Panc1 (cell line): ENCODE measurements around the gene DHRSX. TPM values are rescaled to one million over a fixed set of nuclear protein-coding genes. Genes with fewer than 3 reads are reported as not detected.

Experiments used
- ATAC-seq: fragments of 200-7000 bp; cut with Tn5 transposase; 2 replicates; pipeline ENCODE4 v1.9.1; 2020; ENCODE audit warnings: mild to moderate bottlenecking, moderate library complexity
- BruUV-seq: library from RNA; stranded (reverse); fragments of 400-500 nt; replicated peaks from 2 replicates; lab custom pipeline; 2021; lab: Mats Ljungman, UMichigan
- CTCF ChIA-PET: fragments of 300-600 bp; sonication (Branson Sonifier 250); formaldehyde crosslinking; loops from one replicate; lab custom pipeline; 2022; ENCODE audit warnings: antibody characterized with exemption; lab: Charles Lee
- POLR2A ChIA-PET: fragments of 300-600 bp; sonication (Branson Sonifier 250); formaldehyde crosslinking; loops from one replicate; lab custom pipeline; 2022; ENCODE audit warnings: antibody characterized with exemption; lab: Charles Lee
- DNase-seq: peaks from one replicate; pipeline ENCODE4 v3.0.0-alpha.2; 2010; ENCODE audit warnings: low read depth, low spot score
- H3K27ac ChIP-seq: 2 replicates; pipeline ENCODE4 v1.5.1; 2011; ENCODE audit warnings: mild to moderate bottlenecking, low read length, inconsistent platforms
- H3K27me3 ChIP-seq: fragments of 200-500 bp; sonication (Bioruptor generic); 2 replicates; pipeline ENCODE4 v1.6.0; 2014; ENCODE audit warnings: low read length, inconsistent platforms; ENCODE audit not compliant: control insufficient read depth, insufficient read depth
- H3K36me3 ChIP-seq: fragments of 200-500 bp; sonication (Bioruptor generic); 2 replicates; pipeline ENCODE4 v1.5.1; 2014; ENCODE audit warnings: inconsistent platforms, mild to moderate bottlenecking, low read length, moderate library complexity; ENCODE audit not compliant: control insufficient read depth, insufficient read depth
- H3K4me1 ChIP-seq: 2 replicates; pipeline ENCODE4 v1.5.1; 2011; ENCODE audit warnings: inconsistent platforms, mild to moderate bottlenecking, low read length, moderate library complexity; ENCODE audit not compliant: control insufficient read depth, insufficient read depth
- H3K4me3 ChIP-seq, 2 experiments: 2 replicates each; pipeline ENCODE4 v1.5.1; 2011 to 2012; ENCODE audit warnings: low read depth in 2 of 2, low read length in 2 of 2, mild to moderate bottlenecking in 2 of 2, inconsistent platforms in 1 of 2, moderate library complexity in 1 of 2
- H3K9me3 ChIP-seq: fragments of 200-500 bp; sonication (Bioruptor generic); 2 replicates; pipeline ENCODE4 v1.5.1; 2014; ENCODE audit warnings: low read depth, mild to moderate bottlenecking, inconsistent platforms, low read length, moderate library complexity; ENCODE audit not compliant: control insufficient read depth, insufficient read depth
- POLR2AphosphoS5 ChIP-seq: IDR thresholded peaks from 2 replicates; pipeline ENCODE4 v1.6.1; 2012; ENCODE audit warnings: mild to moderate bottlenecking, low read depth, low read length, moderate library complexity
- TCF7L2 ChIP-seq: IDR thresholded peaks from 2 replicates; pipeline ENCODE4 v1.6.1; 2011; ENCODE audit warnings: mild to moderate bottlenecking, low read depth, low read length, inconsistent platforms
- in situ Hi-C: cut with HindIII; loops from 2 replicates; pipeline ENCODE4 v1.10.0; 2016; ENCODE audit warnings: low sequenced_read_pairs, low pct_unique_long_range_greater_than_20kb
- intact Hi-C: fragments of 100-400 bp; cut with micrococcal nuclease; formaldehyde crosslinking; loops from one replicate; pipeline ENCODE4 v1.10.0; 2022; ENCODE audit not compliant: unreplicated experiment
- total RNA-seq: library from RNA; stranded (reverse); gene quantifications from one replicate; pipeline ENCODE4 v1.2.1, GENCODE V29; 2021; ENCODE audit not compliant: unreplicated experiment
- TF ChIP-seq, protein P1 (sequence below): fragments of 450-650 bp; IDR thresholded peaks from 2 replicates; pipeline ENCODE4 v1.5.1; 2017; ENCODE audit warnings: mild to moderate bottlenecking
- TF ChIP-seq, protein P2 (sequence below), 2 experiments: IDR thresholded peaks; 2 replicates each; pipeline ENCODE4 v1.6.1; 2011 to 2012; ENCODE audit warnings: low read depth in 2 of 2, control low read depth in 1 of 2, low read length in 1 of 2, mild to moderate bottlenecking in 1 of 2, moderate library complexity in 1 of 2; ENCODE audit not compliant: insufficient read depth in 1 of 2

The DHRSX gene
- total RNA-seq, 1 experiment from 2014 or later, result 20.1 TPM

DNA sequence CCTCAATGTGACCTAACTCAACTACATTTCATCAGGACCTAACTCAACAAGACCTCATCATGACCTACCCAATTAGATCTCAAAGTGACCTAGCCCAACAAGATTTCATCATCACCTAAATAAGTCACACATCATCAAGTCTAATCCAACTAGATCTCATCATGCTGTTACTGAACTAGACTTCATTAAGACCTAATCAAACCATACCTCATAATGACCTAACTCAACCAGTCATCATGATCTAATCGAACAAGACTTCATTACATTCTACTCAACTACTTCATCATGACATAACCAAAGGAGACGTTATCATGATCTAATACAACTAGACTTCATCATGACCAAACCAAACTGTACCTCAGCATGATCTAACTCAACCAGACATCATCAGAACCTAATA lies 82.8 kb downstream of the DHRSX start:
- no peaks in the 10 kb centered on the region for H3K36me3 ChIP-seq
- no peaks in the 10 kb centered on the region for H3K9me3 ChIP-seq
- no peaks in the 10 kb centered on the region for H3K27me3 ChIP-seq
- intact Hi-C loops, result no loop called here
- no peak for DNase-seq
- no peak for ATAC-seq
- CTCF ChIA-PET, result no interaction called here
- H3K27ac ChIP-seq, result no peak overlapping the region
- POLR2A ChIA-PET, result no interaction called here
- in situ Hi-C loops, result no loop called here
- TF ChIP-seq POLR2AphosphoS5 (no peak), TCF7L2 (no peak)
- TF ChIP-seq, protein P1, sequence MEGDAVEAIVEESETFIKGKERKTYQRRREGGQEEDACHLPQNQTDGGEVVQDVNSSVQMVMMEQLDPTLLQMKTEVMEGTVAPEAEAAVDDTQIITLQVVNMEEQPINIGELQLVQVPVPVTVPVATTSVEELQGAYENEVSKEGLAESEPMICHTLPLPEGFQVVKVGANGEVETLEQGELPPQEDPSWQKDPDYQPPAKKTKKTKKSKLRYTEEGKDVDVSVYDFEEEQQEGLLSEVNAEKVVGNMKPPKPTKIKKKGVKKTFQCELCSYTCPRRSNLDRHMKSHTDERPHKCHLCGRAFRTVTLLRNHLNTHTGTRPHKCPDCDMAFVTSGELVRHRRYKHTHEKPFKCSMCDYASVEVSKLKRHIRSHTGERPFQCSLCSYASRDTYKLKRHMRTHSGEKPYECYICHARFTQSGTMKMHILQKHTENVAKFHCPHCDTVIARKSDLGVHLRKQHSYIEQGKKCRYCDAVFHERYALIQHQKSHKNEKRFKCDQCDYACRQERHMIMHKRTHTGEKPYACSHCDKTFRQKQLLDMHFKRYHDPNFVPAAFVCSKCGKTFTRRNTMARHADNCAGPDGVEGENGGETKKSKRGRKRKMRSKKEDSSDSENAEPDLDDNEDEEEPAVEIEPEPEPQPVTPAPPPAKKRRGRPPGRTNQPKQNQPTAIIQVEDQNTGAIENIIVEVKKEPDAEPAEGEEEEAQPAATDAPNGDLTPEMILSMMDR, result no peak
- TF ChIP-seq, protein P2, sequence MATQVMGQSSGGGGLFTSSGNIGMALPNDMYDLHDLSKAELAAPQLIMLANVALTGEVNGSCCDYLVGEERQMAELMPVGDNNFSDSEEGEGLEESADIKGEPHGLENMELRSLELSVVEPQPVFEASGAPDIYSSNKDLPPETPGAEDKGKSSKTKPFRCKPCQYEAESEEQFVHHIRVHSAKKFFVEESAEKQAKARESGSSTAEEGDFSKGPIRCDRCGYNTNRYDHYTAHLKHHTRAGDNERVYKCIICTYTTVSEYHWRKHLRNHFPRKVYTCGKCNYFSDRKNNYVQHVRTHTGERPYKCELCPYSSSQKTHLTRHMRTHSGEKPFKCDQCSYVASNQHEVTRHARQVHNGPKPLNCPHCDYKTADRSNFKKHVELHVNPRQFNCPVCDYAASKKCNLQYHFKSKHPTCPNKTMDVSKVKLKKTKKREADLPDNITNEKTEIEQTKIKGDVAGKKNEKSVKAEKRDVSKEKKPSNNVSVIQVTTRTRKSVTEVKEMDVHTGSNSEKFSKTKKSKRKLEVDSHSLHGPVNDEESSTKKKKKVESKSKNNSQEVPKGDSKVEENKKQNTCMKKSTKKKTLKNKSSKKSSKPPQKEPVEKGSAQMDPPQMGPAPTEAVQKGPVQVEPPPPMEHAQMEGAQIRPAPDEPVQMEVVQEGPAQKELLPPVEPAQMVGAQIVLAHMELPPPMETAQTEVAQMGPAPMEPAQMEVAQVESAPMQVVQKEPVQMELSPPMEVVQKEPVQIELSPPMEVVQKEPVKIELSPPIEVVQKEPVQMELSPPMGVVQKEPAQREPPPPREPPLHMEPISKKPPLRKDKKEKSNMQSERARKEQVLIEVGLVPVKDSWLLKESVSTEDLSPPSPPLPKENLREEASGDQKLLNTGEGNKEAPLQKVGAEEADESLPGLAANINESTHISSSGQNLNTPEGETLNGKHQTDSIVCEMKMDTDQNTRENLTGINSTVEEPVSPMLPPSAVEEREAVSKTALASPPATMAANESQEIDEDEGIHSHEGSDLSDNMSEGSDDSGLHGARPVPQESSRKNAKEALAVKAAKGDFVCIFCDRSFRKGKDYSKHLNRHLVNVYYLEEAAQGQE (IDR thresholded peaks at IDR 0.05; ENCODE audit: insufficient read depth in 1 of 2, low read depth in 2 of 2, low read length in 1 of 2), result no peak
- BruUV-seq, result no TSS peak
- no peak overlapping the region for H3K4me3 ChIP-seq
- H3K4me1 ChIP-seq, result no peaks in the 10 kb centered on the region

DNA sequence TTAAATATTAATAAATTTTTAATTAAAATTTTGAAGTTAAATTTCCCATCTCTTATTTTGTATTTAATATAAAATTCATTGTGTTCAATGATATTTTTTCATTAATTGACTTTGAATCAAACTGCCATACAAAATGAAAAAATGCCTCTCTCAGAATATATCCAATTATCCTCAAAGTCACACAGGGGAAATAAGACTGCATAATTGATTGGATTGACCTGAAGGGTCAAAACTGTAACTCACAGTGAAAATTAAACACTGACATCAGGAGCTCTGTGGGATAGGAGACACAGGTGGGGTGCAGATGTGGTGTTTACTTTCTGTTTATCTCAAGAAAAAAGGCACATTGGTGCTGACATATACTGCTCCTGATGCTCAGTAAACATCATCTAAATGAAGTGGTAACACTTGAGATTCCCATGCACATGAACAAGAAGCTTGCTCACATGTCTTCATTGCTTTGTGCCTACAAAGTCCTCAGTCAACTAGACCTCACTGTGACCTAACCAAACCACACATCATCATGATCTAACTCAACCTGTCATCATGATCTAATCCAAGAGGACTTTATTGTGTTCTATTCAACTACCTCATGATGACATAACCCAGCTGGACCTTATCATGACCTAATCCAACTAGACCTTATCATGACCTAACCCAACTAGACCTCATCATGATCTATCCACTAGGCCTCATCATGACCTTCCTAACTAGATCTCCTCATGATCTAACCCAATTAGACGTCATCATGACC lies 83.7 kb downstream of the DHRSX start:
- ATAC-seq (no peak), DNase-seq (no peak)
- POLR2A ChIA-PET, result no interaction called here
- H3K4me3 ChIP-seq, result no peak overlapping the region
- CTCF ChIA-PET, result no interaction called here
- no peak overlapping the region for H3K27ac ChIP-seq
- BruUV-seq, result no TSS peak
- no peaks in the 10 kb centered on the region for H3K9me3 ChIP-seq
- TF ChIP-seq, protein P1, result no peak
- TF ChIP-seq POLR2AphosphoS5 (no peak), TCF7L2 (no peak)
- TF ChIP-seq, protein P2 (IDR thresholded peaks at IDR 0.05; ENCODE audit: insufficient read depth in 1 of 2, low read depth in 2 of 2, low read length in 1 of 2), result no peak
- H3K4me1 ChIP-seq, result no peaks in the 10 kb centered on the region
- H3K36me3 ChIP-seq, result no peaks in the 10 kb centered on the region
- no peaks in the 10 kb centered on the region for H3K27me3 ChIP-seq
- intact Hi-C loops (no loop called here), in situ Hi-C loops (no loop called here)
